Fibroblast of lung (primary cell): ENCODE data around the gene ABCF3. TPM values are rescaled to one million over a fixed set of nuclear protein-coding genes. Genes with fewer than 3 reads are reported as not detected.
A peak's percentile ranks its signal among the peaks of the same experiment; 100 is the strongest.

Experiments
- DNase-seq, 2 donors: peaks; one replicate each; pipeline versions ENCODE4 v3.0.0 to v3.0.0-alpha.2; 2010; ENCODE audit warnings: low read depth in 2 of 2
- H2AFZ ChIP-seq: 2 replicates; pipeline ENCODE4 v1.5.1; 2012; ENCODE audit warnings: low read length, control low read depth, inconsistent platforms
- H3K27ac ChIP-seq: 2 replicates; pipeline ENCODE4 v1.5.1; 2011; ENCODE audit warnings: low read length, control low read depth; ENCODE audit not compliant: insufficient read depth
- H3K27me3 ChIP-seq: 2 replicates; pipeline ENCODE4 v1.5.1; 2011; ENCODE audit warnings: mild to moderate bottlenecking, low read length; ENCODE audit not compliant: control insufficient read depth, insufficient read depth
- H3K36me3 ChIP-seq: 2 replicates; pipeline ENCODE4 v1.5.1; 2011; ENCODE audit warnings: low read length; ENCODE audit not compliant: control insufficient read depth, insufficient read depth
- H3K4me1 ChIP-seq: 2 replicates; pipeline ENCODE4 v1.5.1; 2011; ENCODE audit warnings: low read length; ENCODE audit not compliant: control insufficient read depth, insufficient read depth; ENCODE audit errors: extremely low read depth
- H3K4me2 ChIP-seq: 2 replicates; pipeline ENCODE4 v1.5.1; 2011; ENCODE audit warnings: low read length, control low read depth; ENCODE audit not compliant: insufficient read depth; ENCODE audit errors: extremely low read depth
- H3K4me3 ChIP-seq, 4 experiments: fragments of 200-600 bp in 1 of 4; sonication (generic) in 1 of 4; replicated peaks in 1 of 4; 2 replicates each; pipeline ENCODE4 v1.5.1; 2011 to 2016; ENCODE audit warnings: low read length in 4 of 4, low read depth in 3 of 4, mild to moderate bottlenecking in 3 of 4, control low read depth in 2 of 4, inconsistent platforms in 1 of 4, mixed read lengths in 1 of 4; ENCODE audit not compliant: insufficient read depth in 1 of 4; ENCODE audit errors: control extremely low read depth in 1 of 4
- H3K79me2 ChIP-seq: 2 replicates; pipeline ENCODE4 v1.5.1; 2012; ENCODE audit warnings: mild to moderate bottlenecking, low read length, inconsistent platforms; ENCODE audit not compliant: control insufficient read depth, insufficient read depth
- H3K9ac ChIP-seq: 2 replicates; pipeline ENCODE4 v1.5.1; 2011; ENCODE audit warnings: mild to moderate bottlenecking, low read length, control low read depth; ENCODE audit not compliant: insufficient read depth
- H3K9me3 ChIP-seq: 2 replicates; pipeline ENCODE4 v1.5.1; 2012; ENCODE audit warnings: low read depth, low read length; ENCODE audit not compliant: control insufficient read depth, insufficient read depth
- H4K20me1 ChIP-seq: 2 replicates; pipeline ENCODE4 v1.5.1; 2011; ENCODE audit warnings: low read length; ENCODE audit not compliant: control insufficient read depth, insufficient read depth; ENCODE audit errors: extremely low read depth
- CTCF ChIP-seq, 2 donors: IDR thresholded peaks in 1 of 2; conservative IDR thresholded peaks in 1 of 2; 1 replicate in 1 of 2; 2 replicates in 1 of 2; pipeline ENCODE4 v1.5.1; 2011 to 2012; ENCODE audit warnings: low read length in 2 of 2, control low read depth in 1 of 2, inconsistent platforms in 1 of 2, low read depth in 1 of 2, mild to moderate bottlenecking in 1 of 2
- EZH2 ChIP-seq: IDR thresholded peaks from 2 replicates; pipeline ENCODE4 v1.5.1; 2012; ENCODE audit warnings: low read length, control low read depth, mild to moderate bottlenecking; ENCODE audit errors: missing control alignments
- polyA plus RNA-seq, 2 donors: library from polyadenylated mRNA; depleted of rRNA in 1 of 2; stranded (reverse) in 1 of 2; unstranded in 1 of 2; fragments of >200 nt; gene quantifications; 2 replicates each; pipeline ENCODE4 v1.2.1, GENCODE V29; 2011 to 2012; ENCODE audit warnings: missing spikeins in 1 of 2
- total RNA-seq: library from RNA; depleted of rRNA; stranded (reverse); fragments of >200 nt; gene quantifications from 2 replicates; pipeline ENCODE4 v1.2.1, GENCODE V29; 2014

ABCF3 gene
- total and polyA plus RNA-seq, 2 donors (not counting 1 experiment from before 2014, with no cell fraction given) = 31.3 to 65.1 TPM

- Histone ChIP-seq H2AFZ (no peak overlapping the region), H3K4me1 (peaks cover 7% of the 10 kb centered on the region), H3K27ac (peak overlapping the region; percentile 4), H3K9me3 (no peaks in the 10 kb centered on the region), H3K4me2 (no peak overlapping the region), H3K27me3 (no peaks in the 10 kb centered on the region), H3K9ac (no peak overlapping the region), H4K20me1 (peaks cover 2% of the 10 kb centered on the region), H3K4me3 (no peak overlapping the region), H3K36me3 (peaks cover 51% of the 10 kb centered on the region), H3K79me2 (peaks cover 53% of the 10 kb centered on the region)
- TF ChIP-seq CTCF (conservative IDR thresholded peaks at IDR 0.05 in 1 of 2, IDR thresholded peaks at IDR 0.05 in 1 of 2; ENCODE audit: low read depth in 1 of 2, low read length in 2 of 2) = no peak
- no peak for DNase-seq
These were observed 7.4 kb upstream of the ABCF3 start for GRCh38 chr3:184178521-184179138.

GRCh38 chr3:184180165-184180564 lies 5.8 kb upstream of the ABCF3 start:
- H3K4me2 ChIP-seq = no peak overlapping the region
- H3K27ac ChIP-seq = peak overlapping the region; percentile 36
- H3K27me3 ChIP-seq = no peaks in the 10 kb centered on the region
- no peak overlapping the region for H2AFZ ChIP-seq
- H4K20me1 ChIP-seq = peaks cover 2% of the 10 kb centered on the region
- no peak overlapping the region for H3K9ac ChIP-seq
- peak; percentile 43 to 67 for DNase-seq
- H3K36me3 ChIP-seq = peaks cover 53% of the 10 kb centered on the region
- H3K79me2 ChIP-seq = peaks cover 48% of the 10 kb centered on the region
- no peak for TF ChIP-seq CTCF (conservative IDR thresholded peaks at IDR 0.05 in 1 of 2, IDR thresholded peaks at IDR 0.05 in 1 of 2; ENCODE audit: low read depth in 1 of 2, low read length in 2 of 2)
- no peak for TF ChIP-seq EZH2
- H3K4me1 ChIP-seq = peaks cover 10% of the 10 kb centered on the region
- H3K4me3 ChIP-seq = no peak overlapping the region
- no peaks in the 10 kb centered on the region for H3K9me3 ChIP-seq

- Histone ChIP-seq H3K9me3 (no peaks in the 10 kb centered on the region), H3K4me2 (no peak overlapping the region), H3K9ac (no peak overlapping the region), H3K36me3 (peaks cover 53% of the 10 kb centered on the region), H3K27ac (no peak overlapping the region), H3K4me3 (no peak overlapping the region), H3K27me3 (no peaks in the 10 kb centered on the region), H2AFZ (no peak overlapping the region), H3K4me1 (peaks cover 14% of the 10 kb centered on the region), H3K79me2 (peaks cover 44% of the 10 kb centered on the region), H4K20me1 (peaks cover 2% of the 10 kb centered on the region)
- TF ChIP-seq CTCF (conservative IDR thresholded peaks at IDR 0.05 in 1 of 2, IDR thresholded peaks at IDR 0.05 in 1 of 2; ENCODE audit: low read depth in 1 of 2, low read length in 2 of 2) = no peak
- no peak for TF ChIP-seq EZH2
- no peak for DNase-seq
These were observed 4.4 kb upstream of the ABCF3 start for GRCh38 chr3:184181596-184181995.
